ENCODE data around the gene BCL2L12.

Gene BCL2L12

DNA sequence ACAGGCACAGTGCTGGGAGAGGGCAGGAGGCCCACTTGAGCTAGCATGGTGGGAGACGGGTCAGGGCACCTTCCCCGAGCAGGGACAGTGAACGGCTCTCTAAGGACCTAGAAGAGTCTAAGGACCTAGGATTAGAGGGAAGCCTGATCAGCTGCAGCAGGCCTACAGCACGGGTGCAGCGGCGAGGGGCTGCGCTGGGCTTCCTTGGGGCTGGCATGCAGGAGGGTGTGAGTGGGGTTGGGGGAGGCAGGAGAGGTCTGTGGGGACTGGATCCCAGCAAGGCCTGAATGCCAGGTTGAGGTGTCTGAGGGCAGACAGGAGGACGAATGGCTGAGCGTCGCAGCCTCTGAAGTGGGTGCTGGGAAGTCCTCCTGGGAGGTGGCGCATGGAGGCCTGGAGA is 20.1 kb upstream of the BCL2L12 start:
- H3K27me3 ChIP-seq (ENCODE audit: control insufficient read depth, insufficient read depth, low read length): no peaks in the 10 kb centered on the region
- H2AFZ ChIP-seq: no peak overlapping the region
- no peaks in the 10 kb centered on the region for H3K9me3 ChIP-seq (ENCODE audit: control insufficient read depth, low read length)
- no peak overlapping the region for H3K27ac ChIP-seq
- H3K36me3 ChIP-seq (ENCODE audit: control insufficient read depth, insufficient read depth, low read length): no peaks in the 10 kb centered on the region
- H3K4me1 ChIP-seq: peaks cover 18% of the 10 kb centered on the region
- H3K4me3 ChIP-seq (ENCODE audit: low read depth, low read length): no peak overlapping the region
- H3K9ac ChIP-seq: no peak overlapping the region
- TF ChIP-seq, protein P1, sequence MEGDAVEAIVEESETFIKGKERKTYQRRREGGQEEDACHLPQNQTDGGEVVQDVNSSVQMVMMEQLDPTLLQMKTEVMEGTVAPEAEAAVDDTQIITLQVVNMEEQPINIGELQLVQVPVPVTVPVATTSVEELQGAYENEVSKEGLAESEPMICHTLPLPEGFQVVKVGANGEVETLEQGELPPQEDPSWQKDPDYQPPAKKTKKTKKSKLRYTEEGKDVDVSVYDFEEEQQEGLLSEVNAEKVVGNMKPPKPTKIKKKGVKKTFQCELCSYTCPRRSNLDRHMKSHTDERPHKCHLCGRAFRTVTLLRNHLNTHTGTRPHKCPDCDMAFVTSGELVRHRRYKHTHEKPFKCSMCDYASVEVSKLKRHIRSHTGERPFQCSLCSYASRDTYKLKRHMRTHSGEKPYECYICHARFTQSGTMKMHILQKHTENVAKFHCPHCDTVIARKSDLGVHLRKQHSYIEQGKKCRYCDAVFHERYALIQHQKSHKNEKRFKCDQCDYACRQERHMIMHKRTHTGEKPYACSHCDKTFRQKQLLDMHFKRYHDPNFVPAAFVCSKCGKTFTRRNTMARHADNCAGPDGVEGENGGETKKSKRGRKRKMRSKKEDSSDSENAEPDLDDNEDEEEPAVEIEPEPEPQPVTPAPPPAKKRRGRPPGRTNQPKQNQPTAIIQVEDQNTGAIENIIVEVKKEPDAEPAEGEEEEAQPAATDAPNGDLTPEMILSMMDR (IDR thresholded peaks at IDR 0.05): no peak
- peaks cover 48% of the 10 kb centered on the region for H3K79me2 ChIP-seq
- H3K4me2 ChIP-seq (ENCODE audit: low read length): no peak overlapping the region

DNA sequence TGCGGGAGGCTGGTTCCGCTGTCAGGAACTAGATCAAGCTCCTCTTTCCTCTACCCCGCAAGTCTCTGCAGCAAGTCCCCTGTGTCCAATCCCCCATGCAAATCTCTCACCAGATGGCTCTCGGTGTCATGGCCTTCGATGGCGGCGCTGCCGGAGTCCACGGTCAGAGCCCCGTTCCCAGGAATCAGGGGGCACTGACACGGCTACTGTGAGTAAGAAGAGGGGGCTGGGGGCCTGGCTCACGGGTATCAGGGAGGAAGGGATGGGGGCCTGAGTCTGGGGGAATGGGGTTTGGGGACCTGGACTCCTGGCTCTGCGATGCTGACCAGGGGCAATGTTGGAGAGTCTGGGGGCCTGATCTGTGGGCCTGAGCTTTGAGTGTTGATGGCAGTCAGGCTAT is 19.7 kb upstream of the BCL2L12 start:
- TF ChIP-seq, protein P1 (IDR thresholded peaks at IDR 0.05): no peak
- H3K27ac ChIP-seq: no peak overlapping the region
- no peak overlapping the region for H2AFZ ChIP-seq
- H3K9me3 ChIP-seq (ENCODE audit: control insufficient read depth, low read length): no peaks in the 10 kb centered on the region
- H3K36me3 ChIP-seq (ENCODE audit: control insufficient read depth, insufficient read depth, low read length): no peaks in the 10 kb centered on the region
- H3K4me2 ChIP-seq (ENCODE audit: low read length): no peak overlapping the region
- no peaks in the 10 kb centered on the region for H3K27me3 ChIP-seq (ENCODE audit: control insufficient read depth, insufficient read depth, low read length)
- H3K4me1 ChIP-seq: peaks cover 15% of the 10 kb centered on the region
- no peak overlapping the region for H3K9ac ChIP-seq
- no peak overlapping the region for H3K4me3 ChIP-seq (ENCODE audit: low read depth, low read length)
- peaks cover 48% of the 10 kb centered on the region for H3K79me2 ChIP-seq

DNA sequence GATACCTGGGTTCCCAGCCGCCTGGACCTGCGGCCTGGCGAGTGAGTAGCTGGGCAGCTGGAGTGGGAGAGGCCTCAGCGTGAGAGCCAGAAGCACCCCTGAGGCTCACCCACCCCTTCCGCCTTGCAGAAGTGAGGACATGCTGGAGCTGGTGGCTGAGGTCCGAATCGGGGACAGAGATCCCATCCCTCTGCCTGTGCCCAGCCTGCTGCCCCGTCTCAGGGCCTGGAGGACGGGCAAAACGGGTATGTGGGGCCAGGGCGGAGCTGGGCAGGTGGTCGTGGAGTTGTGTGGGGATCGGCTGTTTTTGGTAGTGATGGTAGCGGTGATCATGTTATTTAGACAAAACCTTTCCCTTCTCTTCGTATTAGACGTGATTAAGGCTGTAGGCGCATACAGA is 19.1 kb upstream of the BCL2L12 start:
- Histone ChIP-seq H3K9me3 (ENCODE audit: control insufficient read depth, low read length) (no peaks in the 10 kb centered on the region), H3K27ac (no peak overlapping the region), H3K4me2 (ENCODE audit: low read length) (no peak overlapping the region), H3K27me3 (ENCODE audit: control insufficient read depth, insufficient read depth, low read length) (no peaks in the 10 kb centered on the region), H3K4me3 (ENCODE audit: low read depth, low read length) (no peak overlapping the region), H3K36me3 (ENCODE audit: control insufficient read depth, insufficient read depth, low read length) (no peaks in the 10 kb centered on the region), H3K4me1 (peaks cover 11% of the 10 kb centered on the region), H3K79me2 (peaks cover 48% of the 10 kb centered on the region), H2AFZ (no peak overlapping the region), H3K9ac (no peak overlapping the region)
- TF ChIP-seq, protein P1 (IDR thresholded peaks at IDR 0.05): no peak

DNA sequence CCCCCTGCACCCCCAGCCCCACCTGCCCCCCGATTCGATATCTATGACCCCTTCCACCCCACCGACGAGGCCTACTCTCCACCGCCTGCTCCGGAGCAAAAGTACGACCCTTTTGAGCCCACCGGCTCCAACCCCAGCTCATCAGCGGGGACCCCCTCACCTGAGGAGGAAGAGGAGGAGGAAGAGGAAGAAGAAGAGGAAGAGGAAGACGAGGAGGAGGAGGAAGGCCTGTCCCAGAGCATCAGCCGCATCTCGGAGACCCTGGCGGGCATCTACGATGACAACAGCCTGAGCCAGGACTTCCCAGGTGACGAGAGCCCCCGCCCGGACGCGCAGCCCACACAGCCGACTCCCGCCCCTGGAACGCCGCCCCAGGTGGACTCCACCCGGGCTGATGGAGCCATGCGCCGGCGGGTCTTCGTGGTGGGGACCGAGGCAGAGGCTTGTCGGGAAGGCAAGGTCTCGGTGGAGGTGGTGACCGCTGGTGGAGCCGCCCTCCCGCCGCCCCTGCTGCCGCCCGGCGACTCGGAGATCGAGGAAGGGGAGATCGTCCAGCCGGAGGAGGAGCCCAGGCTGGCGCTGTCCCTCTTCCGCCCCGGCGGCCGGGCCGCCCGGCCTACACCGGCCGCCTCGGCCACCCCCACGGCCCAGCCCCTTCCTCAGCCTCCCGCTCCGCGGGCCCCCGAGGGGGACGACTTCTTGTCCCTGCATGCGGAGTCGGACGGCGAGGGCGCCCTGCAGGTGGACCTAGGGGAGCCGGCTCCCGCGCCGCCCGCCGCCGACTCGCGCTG is 14.5 kb upstream of the BCL2L12 start:
- Histone ChIP-seq H3K4me2 (ENCODE audit: low read length) (no peak overlapping the region), H3K9me3 (ENCODE audit: control insufficient read depth, low read length) (no peaks in the 10 kb centered on the region), H2AFZ (no peak overlapping the region), H3K27ac (no peak overlapping the region), H3K9ac (no peak overlapping the region), H3K36me3 (ENCODE audit: control insufficient read depth, insufficient read depth, low read length) (no peaks in the 10 kb centered on the region), H3K27me3 (ENCODE audit: control insufficient read depth, insufficient read depth, low read length) (no peaks in the 10 kb centered on the region), H3K79me2 (peaks cover 15% of the 10 kb centered on the region), H3K4me3 (ENCODE audit: low read depth, low read length) (no peak overlapping the region), H3K4me1 (no peaks in the 10 kb centered on the region)
- TF ChIP-seq, protein P1 (IDR thresholded peaks at IDR 0.05): no peak
